ENCODE results near the gene SWI5. TPM values are rescaled to one million over a fixed set of nuclear protein-coding genes. Genes with fewer than 3 reads are reported as not detected.

SWI5 gene
- total RNA-seq, 4 donors from 2014 or later: 27.5 to 39.8 (median 32.9) TPM

DNA sequence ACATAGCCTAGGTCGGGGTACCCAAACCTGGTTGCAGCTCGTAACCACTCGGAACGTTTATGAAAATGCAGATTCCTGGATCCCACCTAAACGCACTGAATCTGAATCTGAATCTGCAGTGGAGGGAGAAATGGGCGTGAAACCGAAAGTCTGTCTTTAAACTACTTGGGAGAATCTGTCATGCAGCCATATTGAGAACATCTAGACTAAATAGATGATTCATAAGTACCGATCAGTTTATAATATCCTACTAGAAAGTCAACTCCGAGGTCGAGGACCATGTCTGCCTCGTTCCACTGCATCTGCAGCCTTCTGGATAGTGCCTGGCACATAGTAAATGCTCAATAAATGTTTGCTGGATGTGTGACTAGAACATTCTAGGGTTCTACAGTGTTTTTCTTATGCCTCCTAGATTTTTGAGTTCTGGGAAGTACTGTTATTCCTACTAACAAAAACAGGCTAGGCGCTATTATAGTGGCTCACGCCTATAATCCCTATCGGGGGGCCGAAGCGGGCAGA is 47.2 kb downstream of the SWI5 start:
- Histone ChIP-seq H3K27me3 (no peaks in the 10 kb centered on the region), H3K4me1 (peaks cover 0 to 41% (median 21%) of the 10 kb centered on the region in 4 donors), H3K36me3 (peaks cover 0 to 48% (median 13%) of the 10 kb centered on the region in 3 donors), H3K27ac (peak overlapping the region in 3 of 4 donors; percentile 81 to 90 (median 86)), H3K4me3 (peak overlapping the region; percentile 71 to 98 (median 78)), H3K9me3 (no peaks in the 10 kb centered on the region)
- TF ChIP-seq POLR2A (IDR thresholded peaks at IDR 0.05) (no peak), EP300 (IDR thresholded peaks at IDR 0.05) (no peak)
- TF ChIP-seq, protein P1, sequence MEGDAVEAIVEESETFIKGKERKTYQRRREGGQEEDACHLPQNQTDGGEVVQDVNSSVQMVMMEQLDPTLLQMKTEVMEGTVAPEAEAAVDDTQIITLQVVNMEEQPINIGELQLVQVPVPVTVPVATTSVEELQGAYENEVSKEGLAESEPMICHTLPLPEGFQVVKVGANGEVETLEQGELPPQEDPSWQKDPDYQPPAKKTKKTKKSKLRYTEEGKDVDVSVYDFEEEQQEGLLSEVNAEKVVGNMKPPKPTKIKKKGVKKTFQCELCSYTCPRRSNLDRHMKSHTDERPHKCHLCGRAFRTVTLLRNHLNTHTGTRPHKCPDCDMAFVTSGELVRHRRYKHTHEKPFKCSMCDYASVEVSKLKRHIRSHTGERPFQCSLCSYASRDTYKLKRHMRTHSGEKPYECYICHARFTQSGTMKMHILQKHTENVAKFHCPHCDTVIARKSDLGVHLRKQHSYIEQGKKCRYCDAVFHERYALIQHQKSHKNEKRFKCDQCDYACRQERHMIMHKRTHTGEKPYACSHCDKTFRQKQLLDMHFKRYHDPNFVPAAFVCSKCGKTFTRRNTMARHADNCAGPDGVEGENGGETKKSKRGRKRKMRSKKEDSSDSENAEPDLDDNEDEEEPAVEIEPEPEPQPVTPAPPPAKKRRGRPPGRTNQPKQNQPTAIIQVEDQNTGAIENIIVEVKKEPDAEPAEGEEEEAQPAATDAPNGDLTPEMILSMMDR (IDR thresholded peaks at IDR 0.05): no peak
- no peak for DNase-seq (ENCODE audit: low spot score in 2 of 2)
- WGBS, 2 donors: 24 to 29% methylated on average over 15 to 16 of the region's 16 CpGs

DNA sequence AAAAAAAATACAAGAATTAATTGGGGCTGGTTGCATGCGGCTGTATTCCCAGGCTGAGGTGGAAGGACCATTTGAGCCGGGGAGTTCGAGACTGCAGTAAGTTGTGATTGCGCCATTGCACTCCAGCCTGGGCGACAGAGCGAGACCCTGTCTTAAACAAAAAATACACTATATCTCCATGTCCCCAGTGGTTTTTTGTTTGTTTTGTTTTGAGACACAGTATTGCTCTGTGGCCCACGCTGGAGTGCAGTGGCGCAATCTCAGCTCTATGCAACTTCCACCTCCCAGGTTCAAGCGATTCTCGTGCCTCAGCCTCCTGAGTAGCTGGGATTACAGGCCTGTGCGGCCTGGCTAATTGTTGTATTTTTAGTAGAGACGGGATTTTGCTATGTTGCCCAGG is 47.7 kb downstream of the SWI5 start:
- peaks cover 0 to 48% (median 13%) of the 10 kb centered on the region in 3 donors for H3K36me3 ChIP-seq

DNA sequence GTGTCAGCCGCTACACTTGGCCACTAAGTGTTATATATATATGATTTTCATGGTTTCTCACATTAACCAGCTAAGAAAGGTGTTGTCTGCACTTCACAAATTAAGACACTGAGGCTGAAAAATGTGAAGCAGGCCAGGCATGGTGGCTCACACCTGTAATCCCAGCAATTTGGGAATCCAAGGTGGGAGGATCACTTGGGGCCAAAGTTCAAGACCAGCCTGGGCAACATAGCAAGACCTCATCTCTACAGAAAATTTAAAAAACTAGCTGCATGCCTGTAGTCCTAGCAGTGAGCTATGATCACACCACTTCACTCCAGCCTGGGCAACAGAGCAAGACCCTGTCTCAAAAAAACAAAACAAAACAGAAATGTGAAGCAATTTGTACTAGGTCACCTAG is 48.3 kb downstream of the SWI5 start:
- Histone ChIP-seq H3K27ac (no peak overlapping the region), H3K36me3 (peaks cover 0 to 46% (median 13%) of the 10 kb centered on the region in 3 donors), H3K9me3 (no peaks in the 10 kb centered on the region), H3K4me1 (peaks cover 0 to 41% (median 21%) of the 10 kb centered on the region in 4 donors), H3K27me3 (no peaks in the 10 kb centered on the region), H3K4me3 (no peak overlapping the region)
- WGBS, 2 donors: 87 to 100% methylated on average over 1 of the region's 1 CpG
- DNase-seq (ENCODE audit: low spot score in 2 of 2): no peak
- TF ChIP-seq POLR2A (IDR thresholded peaks at IDR 0.05): no peak
- TF ChIP-seq EP300 (IDR thresholded peaks at IDR 0.05): no peak
- TF ChIP-seq, protein P1 (IDR thresholded peaks at IDR 0.05): no peak

More for the DNA sequence above, 47.7 kb downstream of the SWI5 start:
- Histone ChIP-seq H3K27ac (no peak overlapping the region), H3K27me3 (no peaks in the 10 kb centered on the region), H3K4me3 (peak overlapping the region in 3 of 4 donors; percentile 71 to 98 (median 79)), H3K4me1 (peaks cover 0 to 41% (median 21%) of the 10 kb centered on the region in 4 donors), H3K9me3 (no peaks in the 10 kb centered on the region)
- TF ChIP-seq POLR2A (IDR thresholded peaks at IDR 0.05) (no peak), EP300 (IDR thresholded peaks at IDR 0.05) (no peak)
- TF ChIP-seq, protein P1 (IDR thresholded peaks at IDR 0.05): no peak
- 85 to 87% methylated on average over 12 of the region's 12 CpGs for whole genome bisulfite sequencing, 2 donors
- DNase-seq (ENCODE audit: low spot score in 2 of 2): no peak

DNA sequence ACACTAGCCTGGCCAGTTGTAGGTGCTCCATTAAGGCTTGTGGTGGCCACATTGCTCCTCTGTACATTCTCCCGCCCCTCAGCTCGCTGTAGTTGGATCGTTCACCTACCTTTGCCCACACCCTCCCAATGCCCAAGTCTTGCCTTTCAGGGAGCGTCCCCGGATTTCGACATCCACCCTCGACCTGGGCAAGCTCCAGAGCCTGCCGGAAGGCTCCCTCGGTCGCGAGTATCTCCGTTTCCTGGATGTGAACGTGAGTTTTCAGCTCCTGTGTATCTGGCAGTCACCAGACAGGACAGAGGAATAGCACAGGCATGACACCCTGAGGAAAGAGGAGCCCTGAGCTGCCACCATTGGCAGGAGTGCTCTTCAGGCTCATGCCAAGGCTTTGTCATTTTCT is 49.6 kb downstream of the SWI5 start:
- Histone ChIP-seq H3K4me3 (no peak overlapping the region), H3K36me3 (peaks cover 0 to 53% (median 13%) of the 10 kb centered on the region in 3 donors), H3K4me1 (peaks cover 0 to 40% (median 21%) of the 10 kb centered on the region in 4 donors), H3K9me3 (no peaks in the 10 kb centered on the region), H3K27me3 (no peaks in the 10 kb centered on the region), H3K27ac (no peak overlapping the region)
- no peak for DNase-seq (ENCODE audit: low spot score in 2 of 2)
- TF ChIP-seq, protein P1 (IDR thresholded peaks at IDR 0.05): no peak
- TF ChIP-seq EP300 (IDR thresholded peaks at IDR 0.05) (no peak), POLR2A (IDR thresholded peaks at IDR 0.05) (no peak)
- 89 to 95% methylated on average over 13 of the region's 13 CpGs for WGBS, 2 donors

DNA sequence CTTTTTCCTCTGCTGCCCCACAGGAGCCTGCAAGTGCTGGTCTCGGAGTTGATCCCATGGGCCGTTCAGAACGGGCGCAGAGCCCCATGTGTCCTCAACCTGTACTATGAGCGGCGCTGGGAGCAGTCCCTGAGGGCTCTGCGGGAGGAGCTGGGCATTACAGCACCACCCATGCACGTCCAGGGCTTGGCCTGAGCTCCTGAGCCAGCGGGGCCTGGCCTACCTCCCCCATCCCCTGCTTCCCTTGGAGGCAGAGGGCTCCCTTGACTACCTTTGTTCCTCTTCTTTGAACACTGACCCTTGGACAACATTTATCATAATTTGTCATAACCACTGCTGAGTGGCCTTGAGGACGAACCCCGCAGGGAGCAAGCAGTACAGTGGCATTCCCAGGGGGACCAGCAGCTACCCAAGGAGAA is 57.4 kb downstream of the SWI5 start:
- no peaks in the 10 kb centered on the region for H3K9me3 ChIP-seq
- TF ChIP-seq POLR2A (IDR thresholded peaks at IDR 0.05) (no peak), EP300 (IDR thresholded peaks at IDR 0.05) (no peak)
- TF ChIP-seq, protein P1 (IDR thresholded peaks at IDR 0.05): no peak
- no peaks in the 10 kb centered on the region for H3K4me1 ChIP-seq
- DNase-seq (ENCODE audit: low spot score in 2 of 2): no peak
- peaks cover 0 to 64% (median 0%) of the 10 kb centered on the region in 3 donors for H3K36me3 ChIP-seq
- no peak overlapping the region for H3K4me3 ChIP-seq
- no peaks in the 10 kb centered on the region for H3K27me3 ChIP-seq
- WGBS, 2 donors: 81 to 86% methylated on average over 10 to 11 of the region's 11 CpGs
- H3K27ac ChIP-seq: no peak overlapping the region
